Hepatocyte (in vitro differentiated cells): ENCODE data around the gene BCL2L15. TPM values are rescaled to one million over a fixed set of nuclear protein-coding genes. Genes with fewer than 3 reads are reported as not detected.

ENCODE experiments used
- DNase-seq: peaks from one replicate; pipeline ENCODE4 v3.0.0-alpha.2; 2016; ENCODE audit warnings: low spot score
- H2AFZ ChIP-seq: fragments of 200-600 bp; sonication (generic); 2 replicates; pipeline ENCODE4 v1.6.0; 2016; ENCODE audit warnings: antibody characterized with exemption, mild to moderate bottlenecking
- H3K27ac ChIP-seq: fragments of 200-600 bp; sonication (generic); 2 replicates; pipeline ENCODE4 v1.5.1; 2016; ENCODE audit warnings: mild to moderate bottlenecking
- H3K27me3 ChIP-seq: fragments of 200-600 bp; sonication (generic); 2 replicates; pipeline ENCODE4 v1.6.1; 2016
- H3K36me3 ChIP-seq: fragments of 200-600 bp; sonication (generic); replicated peaks from 2 replicates; pipeline ENCODE4 v1.5.1; 2016; ENCODE audit warnings: low read depth; ENCODE audit not compliant: insufficient read depth
- H3K4me1 ChIP-seq: fragments of 200-600 bp; sonication (generic); 2 replicates; pipeline ENCODE4 v1.5.1; 2016; ENCODE audit warnings: mild to moderate bottlenecking, moderate library complexity; ENCODE audit not compliant: insufficient read depth
- H3K4me2 ChIP-seq: fragments of 200-600 bp; sonication (generic); 2 replicates; pipeline ENCODE4 v1.6.0; 2016
- H3K4me3 ChIP-seq: fragments of 200-600 bp; sonication (generic); 2 replicates; pipeline ENCODE4 v1.5.1; 2016; ENCODE audit warnings: mild to moderate bottlenecking
- H3K79me2 ChIP-seq: fragments of 200-600 bp; sonication (generic); 2 replicates; pipeline ENCODE4 v1.6.0; 2017; ENCODE audit warnings: mild to moderate bottlenecking
- H3K9me2 ChIP-seq: fragments of 200-600 bp; sonication (generic); replicated peaks from 2 replicates; pipeline ENCODE4 v1.6.0; 2017; ENCODE audit warnings: mild to moderate bottlenecking; ENCODE audit not compliant: insufficient read depth
- H3K9me3 ChIP-seq: fragments of 200-600 bp; sonication (generic); 2 replicates; pipeline ENCODE4 v1.5.1; 2016; ENCODE audit warnings: low read depth, mild to moderate bottlenecking
- H4K20me1 ChIP-seq: fragments of 200-600 bp; sonication (generic); 2 replicates; pipeline ENCODE4 v1.6.0; 2016; ENCODE audit warnings: mild to moderate bottlenecking; ENCODE audit not compliant: insufficient read depth, poor library complexity, severe bottlenecking
- EZH2 ChIP-seq: fragments of 200-600 bp; sonication (generic); IDR thresholded peaks from 2 replicates; pipeline ENCODE4 v1.6.1; 2016; ENCODE audit warnings: antibody characterized with exemption, mild to moderate bottlenecking, borderline replicate concordance
- EZH2phosphoT487 ChIP-seq: fragments of 200-600 bp; sonication (generic); IDR thresholded peaks from one replicate; pipeline ENCODE4 v1.6.1; 2018; ENCODE audit warnings: antibody characterized with exemption, mild to moderate bottlenecking, low read depth, moderate library complexity; ENCODE audit not compliant: unreplicated experiment, severe bottlenecking
- WGBS: methylation state at CpG from one replicate; pipeline ENCODE4 v1.1.6; 2016; ENCODE audit warnings: low lambda C conversion rate; ENCODE audit errors: missing lambda C conversion rate; 5-methylcytosine and 5-hydroxymethylcytosine counted together
- polyA plus RNA-seq: library from polyadenylated mRNA; unstranded; fragments of >200 nt; fragmentation: Nextera tagmentation; extraction: Ambion mirVana; gene quantifications from 2 replicates; pipeline ENCODE4 v1.2.1, GENCODE V29; 2016
- total RNA-seq: library from RNA; depleted of rRNA; stranded (reverse); fragments of >200 nt; gene quantifications from 2 replicates; pipeline ENCODE4 v1.2.3, GENCODE V29; 2014
- TF ChIP-seq, protein P1 (sequence below): fragments of 200-600 bp; sonication (generic); IDR thresholded peaks from 2 replicates; pipeline ENCODE4 v1.5.1; 2016; ENCODE audit warnings: antibody characterized with exemption, mild to moderate bottlenecking; ENCODE audit not compliant: poor library complexity

Gene BCL2L15
- total and polyA plus RNA-seq, 2 experiments from 2014 or later: 0.66 to 3.0 TPM

DNA sequence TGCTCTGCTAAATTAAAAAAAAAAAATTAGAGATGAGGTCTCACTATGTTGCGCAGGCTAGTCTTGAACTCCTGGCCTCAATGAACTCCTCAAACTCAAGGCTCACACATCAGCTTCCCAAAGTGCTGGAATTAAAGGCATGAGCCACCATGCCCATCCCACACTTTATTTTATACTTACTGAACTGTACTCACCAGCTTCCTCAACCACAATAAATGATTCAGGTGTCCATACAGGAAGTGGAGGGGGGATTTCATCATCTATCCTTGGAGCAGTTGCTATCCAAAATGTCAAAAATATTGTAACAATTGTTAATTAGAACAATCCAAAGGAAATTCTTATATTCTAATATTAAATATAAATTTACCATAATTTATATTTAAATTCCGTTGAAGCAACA is 52.7 kb downstream of the BCL2L15 start:
- Histone ChIP-seq H3K9me2 (no peaks in the 10 kb centered on the region), H2AFZ (no peak overlapping the region), H3K4me2 (no peak overlapping the region), H3K4me1 (no peaks in the 10 kb centered on the region), H3K9me3 (no peaks in the 10 kb centered on the region), H3K79me2 (no peaks in the 10 kb centered on the region), H4K20me1 (no peaks in the 10 kb centered on the region), H3K27ac (no peak overlapping the region), H3K36me3 (no peaks in the 10 kb centered on the region), H3K4me3 (no peak overlapping the region), H3K27me3 (peaks cover 6% of the 10 kb centered on the region)
- DNase-seq: no peak
- TF ChIP-seq EZH2: no peak
- TF ChIP-seq, protein P1, sequence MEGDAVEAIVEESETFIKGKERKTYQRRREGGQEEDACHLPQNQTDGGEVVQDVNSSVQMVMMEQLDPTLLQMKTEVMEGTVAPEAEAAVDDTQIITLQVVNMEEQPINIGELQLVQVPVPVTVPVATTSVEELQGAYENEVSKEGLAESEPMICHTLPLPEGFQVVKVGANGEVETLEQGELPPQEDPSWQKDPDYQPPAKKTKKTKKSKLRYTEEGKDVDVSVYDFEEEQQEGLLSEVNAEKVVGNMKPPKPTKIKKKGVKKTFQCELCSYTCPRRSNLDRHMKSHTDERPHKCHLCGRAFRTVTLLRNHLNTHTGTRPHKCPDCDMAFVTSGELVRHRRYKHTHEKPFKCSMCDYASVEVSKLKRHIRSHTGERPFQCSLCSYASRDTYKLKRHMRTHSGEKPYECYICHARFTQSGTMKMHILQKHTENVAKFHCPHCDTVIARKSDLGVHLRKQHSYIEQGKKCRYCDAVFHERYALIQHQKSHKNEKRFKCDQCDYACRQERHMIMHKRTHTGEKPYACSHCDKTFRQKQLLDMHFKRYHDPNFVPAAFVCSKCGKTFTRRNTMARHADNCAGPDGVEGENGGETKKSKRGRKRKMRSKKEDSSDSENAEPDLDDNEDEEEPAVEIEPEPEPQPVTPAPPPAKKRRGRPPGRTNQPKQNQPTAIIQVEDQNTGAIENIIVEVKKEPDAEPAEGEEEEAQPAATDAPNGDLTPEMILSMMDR: no peak
- TF ChIP-seq EZH2phosphoT487: no peak
- WGBS: 98% methylated on average over 2 of the region's 2 CpGs

Other genes with a start within 250 kb of the BCL2L15 start
- gene PHTF1, start 128.1 kb downstream of the BCL2L15 start, total RNA-seq: 19.6 and 27.6 TPM in 2 replicates
- 19.4 and 22.9 TPM in 2 replicates for gene PHTF1, start 128.1 kb downstream of the BCL2L15 start, polyA plus RNA-seq
- 20.3 and 21.8 TPM in 2 replicates for gene RSBN1, start 75.1 kb downstream of the BCL2L15 start, total RNA-seq
- gene RSBN1, start 75.1 kb downstream of the BCL2L15 start, polyA plus RNA-seq: 10.2 and 12.8 TPM in 2 replicates
- 0.17 TPM in 1 of 2 replicates, not detected in the other for gene PTPN22, start 15.9 kb downstream of the BCL2L15 start, total RNA-seq
- 0.47 TPM in 1 of 2 replicates, not detected in the other for gene PTPN22, start 15.9 kb downstream of the BCL2L15 start, polyA plus RNA-seq
- 9.8 and 11.4 TPM in 2 replicates for gene AP4B1, start 17.2 kb upstream of the BCL2L15 start, total RNA-seq
- gene AP4B1, start 17.2 kb upstream of the BCL2L15 start, polyA plus RNA-seq: 11.1 and 12.0 TPM in 2 replicates
- gene DCLRE1B, start 17.7 kb upstream of the BCL2L15 start, total RNA-seq: 6.0 and 6.6 TPM in 2 replicates
- 3.6 and 4.6 TPM in 2 replicates for gene DCLRE1B, start 17.7 kb upstream of the BCL2L15 start, polyA plus RNA-seq
- gene HIPK1, start 41.7 kb upstream of the BCL2L15 start, total RNA-seq: 31.6 and 34.1 TPM in 2 replicates
- gene HIPK1, start 41.7 kb upstream of the BCL2L15 start, polyA plus RNA-seq: 8.7 and 12.1 TPM in 2 replicates
- gene OLFML3, start 91.9 kb upstream of the BCL2L15 start, total RNA-seq: 441 and 460 TPM in 2 replicates
- 494 and 559 TPM in 2 replicates for gene OLFML3, start 91.9 kb upstream of the BCL2L15 start, polyA plus RNA-seq